Measurements from ENCODE around the gene SMAD3.

DNA sequence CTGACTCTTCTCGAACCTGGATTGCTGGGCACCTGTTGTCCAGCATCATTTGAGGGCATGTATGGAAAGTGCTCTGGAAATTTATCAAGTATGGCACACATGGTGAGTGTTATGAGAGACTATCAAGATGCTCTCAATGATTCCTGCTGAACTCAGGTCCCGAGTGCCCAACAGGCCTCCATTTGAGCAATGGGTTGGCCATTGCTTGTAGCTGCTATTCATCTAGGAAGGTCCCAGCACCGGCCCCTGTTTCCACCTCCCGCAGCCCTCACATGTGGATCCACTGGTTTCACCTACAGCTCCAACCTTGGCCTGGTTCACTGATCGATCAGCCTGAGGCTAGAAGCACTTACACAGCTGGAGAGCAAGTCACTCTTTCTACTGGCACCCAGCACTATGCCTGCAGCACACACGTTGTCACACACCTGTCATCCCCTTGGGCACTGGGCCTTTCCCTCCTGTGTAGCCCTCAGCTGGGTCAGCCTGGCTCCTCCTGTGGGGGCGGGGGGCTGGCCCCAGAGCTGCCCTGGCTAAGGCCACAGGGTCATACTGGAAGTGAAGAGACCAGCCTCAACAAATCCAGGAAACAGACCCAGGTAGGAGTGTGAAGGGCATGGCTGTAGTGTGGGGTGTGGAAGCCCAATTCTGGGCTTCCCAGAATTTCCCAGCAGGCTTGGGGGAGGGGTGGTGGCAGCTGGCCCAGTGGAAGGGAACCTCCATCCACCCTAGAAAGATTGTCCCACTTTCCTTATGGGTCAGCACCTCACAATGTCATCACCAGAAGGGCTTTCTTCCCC is 41.7 kb upstream of the SMAD3 start:
- TF ChIP-seq, protein P1, sequence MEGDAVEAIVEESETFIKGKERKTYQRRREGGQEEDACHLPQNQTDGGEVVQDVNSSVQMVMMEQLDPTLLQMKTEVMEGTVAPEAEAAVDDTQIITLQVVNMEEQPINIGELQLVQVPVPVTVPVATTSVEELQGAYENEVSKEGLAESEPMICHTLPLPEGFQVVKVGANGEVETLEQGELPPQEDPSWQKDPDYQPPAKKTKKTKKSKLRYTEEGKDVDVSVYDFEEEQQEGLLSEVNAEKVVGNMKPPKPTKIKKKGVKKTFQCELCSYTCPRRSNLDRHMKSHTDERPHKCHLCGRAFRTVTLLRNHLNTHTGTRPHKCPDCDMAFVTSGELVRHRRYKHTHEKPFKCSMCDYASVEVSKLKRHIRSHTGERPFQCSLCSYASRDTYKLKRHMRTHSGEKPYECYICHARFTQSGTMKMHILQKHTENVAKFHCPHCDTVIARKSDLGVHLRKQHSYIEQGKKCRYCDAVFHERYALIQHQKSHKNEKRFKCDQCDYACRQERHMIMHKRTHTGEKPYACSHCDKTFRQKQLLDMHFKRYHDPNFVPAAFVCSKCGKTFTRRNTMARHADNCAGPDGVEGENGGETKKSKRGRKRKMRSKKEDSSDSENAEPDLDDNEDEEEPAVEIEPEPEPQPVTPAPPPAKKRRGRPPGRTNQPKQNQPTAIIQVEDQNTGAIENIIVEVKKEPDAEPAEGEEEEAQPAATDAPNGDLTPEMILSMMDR (IDR thresholded peaks at IDR 0.05), result no peak
- no peak for TF ChIP-seq EZH2 (IDR thresholded peaks at IDR 0.05; ENCODE audit: borderline replicate concordance, insufficient read depth, low read depth, low read length, poor library complexity, severe bottlenecking)
